GM23338 (cell line): ENCODE measurements around the gene DDC. TPM values are rescaled to one million over a fixed set of nuclear protein-coding genes. Genes with fewer than 3 reads are reported as not detected.

Source experiments
- ATAC-seq: fragments of 200-7000 bp; cut with Tn5 transposase; 3 replicates; pipeline ENCODE4 v1.9.1; 2020
- DNase-seq: peaks from one replicate; pipeline ENCODE4 v3.0.0-alpha.2; 2015; ENCODE audit warnings: low spot score
- H2AFZ ChIP-seq: fragments of 200-600 bp; sonication (generic); 2 replicates; pipeline ENCODE4 v1.8.0; 2016; ENCODE audit warnings: antibody characterized with exemption, mild to moderate bottlenecking, moderate library complexity
- H3F3A ChIP-seq: fragments of 200-600 bp; sonication (generic); replicated peaks from 2 replicates; pipeline ENCODE4 v1.8.0; 2017; ENCODE audit warnings: antibody characterized with exemption, mixed run types, low read depth
- H3K27ac ChIP-seq: fragments of 200-600 bp; sonication (generic); 2 replicates; pipeline ENCODE4 v1.6.1; 2016; ENCODE audit warnings: low read depth
- H3K27me3 ChIP-seq: fragments of 200-600 bp; sonication (generic); 2 replicates; pipeline ENCODE4 v1.8.0; 2016; ENCODE audit warnings: mild to moderate bottlenecking, mixed run types, moderate library complexity; ENCODE audit not compliant: insufficient read depth
- H3K36me3 ChIP-seq: fragments of 200-600 bp; sonication (generic); 2 replicates; pipeline ENCODE4 v1.8.0; 2016; ENCODE audit warnings: mild to moderate bottlenecking; ENCODE audit not compliant: insufficient read depth
- H3K4me1 ChIP-seq: fragments of 200-600 bp; sonication (generic); 2 replicates; pipeline ENCODE4 v1.8.0; 2016; ENCODE audit warnings: mild to moderate bottlenecking, moderate library complexity; ENCODE audit not compliant: insufficient read depth
- H3K4me2 ChIP-seq: fragments of 200-600 bp; sonication (generic); 2 replicates; pipeline ENCODE4 v1.7.1; 2017; ENCODE audit warnings: mixed run types
- H3K4me3 ChIP-seq: fragments of 200-600 bp; sonication (generic); 2 replicates; pipeline ENCODE4 v1.6.1; 2016; ENCODE audit warnings: mixed run types
- H3K79me2 ChIP-seq: fragments of 200-600 bp; sonication (generic); replicated peaks from 2 replicates; pipeline ENCODE4 v1.8.0; 2017; ENCODE audit warnings: mild to moderate bottlenecking; ENCODE audit not compliant: insufficient read depth
- H3K9me2 ChIP-seq: fragments of 200-600 bp; sonication (generic); 2 replicates; pipeline ENCODE4 v1.8.0; 2017; ENCODE audit not compliant: insufficient read depth
- H4K20me1 ChIP-seq: fragments of 200-600 bp; sonication (generic); replicated peaks from 2 replicates; pipeline ENCODE4 v1.8.0; 2017; ENCODE audit warnings: mild to moderate bottlenecking; ENCODE audit not compliant: insufficient read depth
- H3K27ac Mint-ChIP-seq: 2 replicates; pipeline ENCODE4 v1.8.0; 2020; ENCODE audit warnings: inconsistent platforms, mild to moderate bottlenecking, moderate library complexity, mixed read lengths
- H3K27me3 Mint-ChIP-seq: 3 replicates; pipeline ENCODE4 v1.8.0; 2022; ENCODE audit warnings: low read depth, mild to moderate bottlenecking, moderate library complexity, mixed read lengths, inconsistent platforms; ENCODE audit not compliant: insufficient read depth, poor library complexity
- H3K36me3 Mint-ChIP-seq: 3 replicates; pipeline ENCODE4 v1.8.0; 2021; ENCODE audit warnings: low read depth, mild to moderate bottlenecking, inconsistent platforms, moderate library complexity, mixed read lengths
- H3K4me1 Mint-ChIP-seq: 3 replicates; pipeline ENCODE4 v1.8.0; 2020; ENCODE audit warnings: mild to moderate bottlenecking, inconsistent platforms, mixed read lengths
- H3K4me3 Mint-ChIP-seq: 3 replicates; pipeline ENCODE4 v1.8.0; 2021; ENCODE audit warnings: moderate library complexity, mild to moderate bottlenecking, inconsistent platforms, mixed read lengths
- H3K9me3 Mint-ChIP-seq: 3 replicates; pipeline ENCODE4 v1.8.0; 2020; ENCODE audit warnings: moderate library complexity, mild to moderate bottlenecking, inconsistent platforms, mixed read lengths
- CREB1 ChIP-seq: fragments of 250-450 bp; sonication (Bioruptor Pico); IDR thresholded peaks from 2 replicates; pipeline ENCODE4 v1.5.0; 2020; ENCODE audit warnings: low read depth, mild to moderate bottlenecking, moderate library complexity
- CTCF ChIP-seq, 2 experiments: fragments of 200-600 bp in 1 of 2; sonication (generic) in 1 of 2; conservative IDR thresholded peaks; 2 replicates each; pipeline versions ENCODE4 v1.5.1 to v1.6.1; 2016 to 2017; ENCODE audit warnings: antibody characterized with exemption in 2 of 2, low read depth in 2 of 2, mild to moderate bottlenecking in 2 of 2, moderate library complexity in 1 of 2
- ETS1 ChIP-seq: IDR thresholded peaks from 2 replicates; pipeline ENCODE4 v1.6.1; 2016; ENCODE audit warnings: antibody characterized with exemption
- EZH2 ChIP-seq: fragments of 200-600 bp; sonication (generic); IDR thresholded peaks from one replicate; pipeline ENCODE4 v1.8.0; 2017; ENCODE audit warnings: antibody characterized with exemption, mild to moderate bottlenecking, low read depth; ENCODE audit not compliant: unreplicated experiment
- JUNB ChIP-seq: IDR thresholded peaks from one replicate; pipeline ENCODE4 v1.6.1; 2016; ENCODE audit warnings: antibody characterized with exemption; ENCODE audit not compliant: unreplicated experiment
- NANOG ChIP-seq: IDR thresholded peaks from 2 replicates; pipeline ENCODE4 v1.6.1; 2016; ENCODE audit warnings: antibody characterized with exemption, borderline replicate concordance
- POLR2AphosphoS5 ChIP-seq: IDR thresholded peaks from 2 replicates; pipeline ENCODE4 v1.6.1; 2016; ENCODE audit warnings: antibody characterized with exemption, low read depth
- REST ChIP-seq: IDR thresholded peaks from one replicate; pipeline ENCODE4 v1.6.1; 2018; ENCODE audit warnings: antibody characterized with exemption; ENCODE audit not compliant: unreplicated experiment
- ZNF114 ChIP-seq: fragments of 250-450 bp; sonication (Bioruptor Pico); IDR thresholded peaks from 2 replicates; pipeline ENCODE4 v1.5.0; 2020; ENCODE audit warnings: mild to moderate bottlenecking, moderate library complexity
- ZNF331 ChIP-seq: fragments of 250-450 bp; sonication (Bioruptor Pico); IDR thresholded peaks from 2 replicates; pipeline ENCODE4 v1.5.0; 2020; ENCODE audit warnings: low read depth, mild to moderate bottlenecking, moderate library complexity
- polyA plus RNA-seq: library from polyadenylated mRNA; unstranded; fragments of >200 nt; fragmentation: Nextera tagmentation; extraction: Ambion mirVana; gene quantifications from 2 replicates; pipeline ENCODE4 v1.2.1, GENCODE V29; 2016
- total RNA-seq: library from RNA; depleted of rRNA; stranded (reverse); fragments of >200 nt; shearing (Covaris generic); gene quantifications from 2 replicates; pipeline ENCODE4 v1.2.3, GENCODE V29; 2014

DDC gene
- total and polyA plus RNA-seq, 2 experiments from 2014 or later: not detected

- no peak for TF ChIP-seq EZH2
- no peak for TF ChIP-seq CREB1 (CRISPR knock-in tag)
- TF ChIP-seq JUNB: no peak
- no peak for TF ChIP-seq ZNF114
- no peak for TF ChIP-seq ZNF331 (CRISPR knock-in tag)
Measured at GRCh38 chr7:50531928-50532327, 33.3 kb downstream of the DDC start (continued).

GRCh38 chr7:50531401-50531911 lies 33.7 kb downstream of the DDC start:
- Histone ChIP-seq H4K20me1 (no peaks in the 10 kb centered on the region), H3K4me1 (peaks cover 9% of the 10 kb centered on the region; the same call in 1 of the 2 replicates), H3K4me2 (no peak overlapping the region), H3K27me3 (no peaks in the 10 kb centered on the region), H3K79me2 (no peaks in the 10 kb centered on the region), H2AFZ (no peak overlapping the region; the same call in 1 of the 2 replicates), H3K36me3 (no peaks in the 10 kb centered on the region), H3F3A (no peaks in the 10 kb centered on the region), H3K27ac (no peak overlapping the region), H3K9me2 (no peaks in the 10 kb centered on the region), H3K4me3 (no peak overlapping the region)
- Mint-ChIP-seq H3K36me3 (no peaks in the 10 kb centered on the region), H3K27me3 (no peaks in the 10 kb centered on the region), H3K9me3 (no peaks in the 10 kb centered on the region; the same call in 2 of the 3 replicates), H3K4me1 (peaks cover 18% of the 10 kb centered on the region), H3K4me3 (no peak overlapping the region), H3K27ac (no peak overlapping the region)
- TF ChIP-seq ZNF331 (CRISPR knock-in tag) (no peak), POLR2AphosphoS5 (no peak), NANOG (no peak), CTCF (conservative IDR thresholded peaks at IDR 0.05; ENCODE audit: low read depth in 2 of 2) (no peak), ETS1 (no peak), REST (no peak), ZNF114 (no peak)
- peak; percentile 54 for DNase-seq
- ATAC-seq: no peak; the same call in 1 of the 3 replicates
